Gastroesophageal sphincter (tissue), 4 donors: ENCODE measurements around the gene CFAP45. TPM values are rescaled to one million over a fixed set of nuclear protein-coding genes. Genes with fewer than 3 reads are reported as not detected.
"Not testable (repeated sequence)": the region's sequence is repeated elsewhere in the genome, so short reads cannot be mapped to it uniquely, and the experiment has no call there.

Experiments used
- ATAC-seq: fragments of 150-250 bp; one replicate; pipeline ENCODE4 v1.9.1; 2016; ENCODE audit warnings: mild to moderate bottlenecking, moderate library complexity
- H3K27ac ChIP-seq, 4 donors: fragments of 200-600 bp; sonication (generic) in 3 of 4; 1 replicate in 3 of 4; 2 replicates in 1 of 4; pipeline ENCODE4 v1.5.1; 2016 to 2019
- H3K27me3 ChIP-seq: fragments of 200-600 bp; sonication (generic); one replicate; pipeline ENCODE4 v1.5.1; 2019
- H3K36me3 ChIP-seq, 2 donors: fragments of 200-600 bp; sonication (generic); one replicate each; pipeline ENCODE4 v1.5.1; 2019; ENCODE audit warnings: control low read depth in 1 of 2
- H3K4me1 ChIP-seq, 3 donors: fragments of 200-600 bp; sonication (generic); 1 replicate in 2 of 3; 2 replicates in 1 of 3; pipeline ENCODE4 v1.5.1; 2016 to 2019; ENCODE audit warnings: control low read depth in 2 of 3
- H3K4me3 ChIP-seq, 2 donors: fragments of 200-600 bp; sonication (generic); one replicate each; pipeline ENCODE4 v1.5.1; 2019; ENCODE audit warnings: mild to moderate bottlenecking in 1 of 2, moderate library complexity in 1 of 2
- H3K9me3 ChIP-seq, 3 donors: fragments of 200-600 bp; sonication (generic); one replicate each; pipeline ENCODE4 v1.5.1; 2017 to 2019; ENCODE audit warnings: control low read depth in 2 of 3
- CTCF ChIP-seq, 4 experiments: fragments of 200-600 bp in 2 of 4; fragments of 450-650 bp in 2 of 4; sonication (generic) in 1 of 4; IDR thresholded peaks; one replicate each; pipeline ENCODE4 v1.5.1; 2017 to 2019; ENCODE audit warnings: antibody characterized with exemption in 4 of 4, mild to moderate bottlenecking in 2 of 4, moderate library complexity in 2 of 4
- EP300 ChIP-seq: sonication (generic); formaldehyde crosslinking; IDR thresholded peaks from one replicate; pipeline ENCODE4 v1.6.1; 2017; ENCODE audit warnings: antibody characterized with exemption, mild to moderate bottlenecking
- POLR2A ChIP-seq, 2 donors: fragments of 450-650 bp; IDR thresholded peaks; one replicate each; pipeline ENCODE4 v1.6.1; 2017; ENCODE audit warnings: antibody characterized with exemption in 2 of 2, mild to moderate bottlenecking in 2 of 2, moderate library complexity in 1 of 2
- POLR2AphosphoS5 ChIP-seq: sonication (generic); formaldehyde crosslinking; IDR thresholded peaks from one replicate; pipeline ENCODE4 v1.6.1; 2017; ENCODE audit warnings: antibody characterized with exemption
- WGBS, 2 donors: methylation state at CpG; one replicate each; pipeline ENCODE4 v1.1.5; 2018; ENCODE audit warnings: low coverage in 1 of 2; 5-methylcytosine and 5-hydroxymethylcytosine counted together
- total RNA-seq, 4 donors: library from RNA; depleted of rRNA; stranded (reverse); fragments of >200 nt; gene quantifications; one replicate each; pipeline ENCODE4 v1.1.0, GENCODE V29; 2016

The CFAP45 gene
- total RNA-seq, 4 donors from 2014 or later: 0.27 to 0.81 TPM; not detected in 2

DNA sequence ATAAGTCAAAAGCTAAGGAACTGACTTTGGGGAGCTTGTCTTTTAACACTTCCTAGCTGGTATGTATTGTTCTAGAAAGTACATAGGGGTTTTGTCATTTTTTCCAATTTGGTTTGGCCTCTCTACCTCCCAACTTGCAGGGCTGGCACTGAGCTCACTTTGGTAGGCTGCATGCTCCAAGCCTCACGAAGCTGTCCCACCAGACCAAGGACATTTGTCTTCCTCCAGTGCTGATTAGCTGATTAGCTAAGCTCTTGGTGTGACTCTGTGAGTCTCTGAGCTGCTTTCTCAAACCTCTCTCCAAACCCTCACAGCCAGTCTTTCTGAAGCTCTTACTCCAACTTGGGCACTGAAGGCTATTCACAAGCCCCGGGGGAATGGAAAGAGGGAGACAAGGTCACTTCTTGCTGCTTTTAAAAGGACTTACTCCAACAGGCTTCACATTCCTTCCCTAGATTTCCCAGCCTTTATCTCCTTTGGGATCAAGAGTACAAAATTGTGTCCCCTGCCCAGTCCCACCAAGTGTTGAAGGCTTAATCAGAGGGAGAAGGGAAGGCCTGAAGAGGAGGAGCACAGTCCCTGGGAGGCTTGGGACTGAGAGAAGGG is 893 bp upstream of the CFAP45 start:
- TF ChIP-seq POLR2A (IDR thresholded peaks at IDR 0.05) (no peak), POLR2AphosphoS5 (no peak), CTCF (IDR thresholded peaks at IDR 0.05) (no peak), EP300 (no peak)
- no peaks in the 10 kb centered on the region for H3K9me3 ChIP-seq
- no peak for ATAC-seq
- 83% methylated on average over 2 of the region's 2 CpGs; no CpG with 5 or more reads in 1 of the 2 donors for WGBS, 2 donors
- H3K27ac ChIP-seq: peak overlapping the region in 1 of 4 donors; percentile 54
- peaks cover 0 to 20% (median 10%) of the 10 kb centered on the region in 3 donors for H3K4me1 ChIP-seq
- no peaks in the 10 kb centered on the region for H3K27me3 ChIP-seq
- H3K36me3 ChIP-seq: no peaks in the 10 kb centered on the region
- no peak overlapping the region for H3K4me3 ChIP-seq

DNA sequence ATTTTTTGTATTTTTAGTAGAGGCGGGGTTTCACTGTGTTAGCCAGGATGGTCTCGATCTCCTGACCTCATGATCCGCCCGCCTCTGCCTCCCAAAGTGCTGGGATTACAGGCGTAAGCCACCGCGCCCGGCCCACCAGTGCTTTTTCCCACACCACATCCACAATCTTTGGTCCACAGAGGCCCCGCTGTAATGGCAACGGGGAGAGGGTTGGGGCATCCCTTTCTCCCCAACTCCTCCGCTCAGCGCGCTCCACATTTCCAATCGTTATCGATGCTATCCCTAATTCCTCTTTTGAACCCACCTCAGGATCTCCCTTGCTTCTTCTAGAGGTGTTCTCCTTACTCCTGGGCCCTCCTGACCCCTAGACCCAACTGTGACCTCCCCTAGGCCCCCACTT is 331 bp downstream of the CFAP45 start:
- peak overlapping the region in 1 of 2 donors; percentile 20 for H3K4me3 ChIP-seq
- ATAC-seq, H3K27me3 ChIP-seq, H3K9me3 ChIP-seq, H3K36me3 ChIP-seq: not testable (repeated sequence)
- H3K4me1 ChIP-seq: peaks cover 0 to 20% (median 10%) of the 10 kb centered on the region in 3 donors
- H3K27ac ChIP-seq: peak overlapping the region in 3 of 4 donors; percentile 40 to 60 (median 54)
- WGBS, 2 donors: 80 to 87% methylated on average over 8 to 11 of the region's 15 CpGs

DNA sequence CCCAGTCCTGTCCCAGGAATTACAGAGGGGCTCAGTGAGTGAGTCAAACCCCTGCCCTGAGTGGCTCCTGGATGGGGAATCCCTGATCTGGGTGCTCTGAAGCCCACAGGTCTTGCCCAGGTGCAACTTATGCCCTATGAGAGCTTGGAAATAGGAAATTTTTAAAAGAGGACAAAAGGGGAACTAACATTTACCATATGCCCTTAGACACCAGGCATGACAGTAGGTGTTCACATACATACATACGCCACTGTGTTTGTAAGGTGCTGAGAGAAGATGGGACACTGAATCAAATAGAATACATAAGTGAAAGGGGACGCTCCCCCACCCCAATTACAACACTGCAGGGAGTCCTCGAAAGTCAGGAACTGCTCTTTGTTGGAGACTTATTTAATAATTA is 1.4 kb downstream of the CFAP45 start:
- no peak overlapping the region for H3K4me3 ChIP-seq
- H3K27ac ChIP-seq: no peak overlapping the region
- no peaks in the 10 kb centered on the region for H3K27me3 ChIP-seq
- H3K9me3 ChIP-seq: no peaks in the 10 kb centered on the region
- no peaks in the 10 kb centered on the region for H3K36me3 ChIP-seq
- TF ChIP-seq POLR2AphosphoS5 (no peak), EP300 (no peak), POLR2A (IDR thresholded peaks at IDR 0.05) (no peak), CTCF (IDR thresholded peaks at IDR 0.05) (no peak)
- H3K4me1 ChIP-seq: peaks cover 0 to 20% (median 10%) of the 10 kb centered on the region in 3 donors
- no peak for ATAC-seq
- WGBS, 2 donors: 91 to 93% methylated on average over 2 to 3 of the region's 3 CpGs

GRCh38 chr1:159897962-159898361 is 2.0 kb downstream of the CFAP45 start:
- Histone ChIP-seq H3K4me3 (no peak overlapping the region), H3K27ac (no peak overlapping the region), H3K9me3 (no peaks in the 10 kb centered on the region), H3K27me3 (no peaks in the 10 kb centered on the region), H3K36me3 (no peaks in the 10 kb centered on the region), H3K4me1 (peaks cover 0 to 20% (median 10%) of the 10 kb centered on the region in 3 donors)
- WGBS, 2 donors: 84 to 92% methylated on average over 3 of the region's 3 CpGs
- ATAC-seq: no peak
- TF ChIP-seq EP300: no peak
- no peak for TF ChIP-seq POLR2AphosphoS5
- TF ChIP-seq CTCF (IDR thresholded peaks at IDR 0.05): no peak
- no peak for TF ChIP-seq POLR2A (IDR thresholded peaks at IDR 0.05)

GRCh38 chr1:159896546-159896930 is 3.4 kb downstream of the CFAP45 start:
- no peak for ATAC-seq
- Histone ChIP-seq H3K36me3 (no peaks in the 10 kb centered on the region), H3K4me3 (no peak overlapping the region), H3K27me3 (no peaks in the 10 kb centered on the region), H3K4me1 (peaks cover 0 to 21% (median 10%) of the 10 kb centered on the region in 3 donors), H3K9me3 (no peaks in the 10 kb centered on the region), H3K27ac (peak overlapping the region in 1 of 4 donors; percentile 40)
- TF ChIP-seq POLR2A (IDR thresholded peaks at IDR 0.05): no peak
- no peak for TF ChIP-seq CTCF (IDR thresholded peaks at IDR 0.05)
- no peak for TF ChIP-seq EP300
- TF ChIP-seq POLR2AphosphoS5: no peak
- 61 to 94% methylated on average over 2 to 3 of the region's 3 CpGs for WGBS, 2 donors
